DOHH2 (cell line): ENCODE data around the gene CD200.

ENCODE experiments used
- EZH2phosphoT487 ChIP-seq: fragments of 200-600 bp; sonication (generic); IDR thresholded peaks from 2 replicates; pipeline ENCODE4 v1.6.1; 2017; ENCODE audit warnings: borderline replicate concordance, mild to moderate bottlenecking, antibody characterized with exemption, low read length, moderate library complexity, mixed read lengths
- TF ChIP-seq, protein P1 (sequence below): fragments of 200-600 bp; sonication (generic); IDR thresholded peaks from one replicate; pipeline ENCODE4 v1.5.1; 2014; ENCODE audit warnings: antibody characterized with exemption, mild to moderate bottlenecking, low read depth, low read length; ENCODE audit not compliant: poor library complexity, severe bottlenecking

DNA sequence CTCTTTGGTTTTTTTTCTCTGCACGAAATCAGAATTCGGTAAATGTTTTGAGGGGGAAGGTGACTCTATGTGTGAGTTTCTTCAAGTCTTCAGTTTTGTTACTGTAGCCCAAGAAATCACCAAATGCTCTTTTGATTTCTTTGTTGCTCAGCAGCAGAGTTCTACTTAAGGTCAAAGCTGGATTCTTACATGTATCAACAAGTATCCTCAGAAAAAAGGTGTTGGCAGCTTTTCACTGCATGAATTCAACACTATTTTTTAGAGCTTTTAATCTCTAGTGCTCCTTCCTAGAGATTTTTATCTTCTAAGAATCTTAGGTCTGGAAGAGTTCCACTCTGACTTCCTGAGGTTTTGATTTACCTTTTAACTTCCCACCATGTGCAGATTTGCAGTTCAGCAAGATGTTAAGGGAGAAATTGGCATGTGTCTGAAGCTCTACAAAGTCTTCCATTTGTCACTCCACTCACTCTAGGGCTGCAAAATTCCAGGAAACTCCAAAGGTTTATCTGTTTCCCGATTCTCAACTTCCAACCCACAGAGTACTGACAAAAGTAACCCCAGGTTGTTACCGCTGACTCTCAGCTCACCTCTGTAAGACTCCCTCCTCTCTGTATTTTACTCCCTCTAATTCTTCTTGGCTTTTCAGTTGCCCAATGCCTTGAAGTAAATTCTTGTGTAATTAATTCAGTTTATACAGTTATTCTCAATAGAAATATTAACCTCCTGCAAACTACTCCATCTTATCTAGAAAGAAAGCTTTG lies 13.3 kb upstream of the CD200 start:
- TF ChIP-seq, protein P1, sequence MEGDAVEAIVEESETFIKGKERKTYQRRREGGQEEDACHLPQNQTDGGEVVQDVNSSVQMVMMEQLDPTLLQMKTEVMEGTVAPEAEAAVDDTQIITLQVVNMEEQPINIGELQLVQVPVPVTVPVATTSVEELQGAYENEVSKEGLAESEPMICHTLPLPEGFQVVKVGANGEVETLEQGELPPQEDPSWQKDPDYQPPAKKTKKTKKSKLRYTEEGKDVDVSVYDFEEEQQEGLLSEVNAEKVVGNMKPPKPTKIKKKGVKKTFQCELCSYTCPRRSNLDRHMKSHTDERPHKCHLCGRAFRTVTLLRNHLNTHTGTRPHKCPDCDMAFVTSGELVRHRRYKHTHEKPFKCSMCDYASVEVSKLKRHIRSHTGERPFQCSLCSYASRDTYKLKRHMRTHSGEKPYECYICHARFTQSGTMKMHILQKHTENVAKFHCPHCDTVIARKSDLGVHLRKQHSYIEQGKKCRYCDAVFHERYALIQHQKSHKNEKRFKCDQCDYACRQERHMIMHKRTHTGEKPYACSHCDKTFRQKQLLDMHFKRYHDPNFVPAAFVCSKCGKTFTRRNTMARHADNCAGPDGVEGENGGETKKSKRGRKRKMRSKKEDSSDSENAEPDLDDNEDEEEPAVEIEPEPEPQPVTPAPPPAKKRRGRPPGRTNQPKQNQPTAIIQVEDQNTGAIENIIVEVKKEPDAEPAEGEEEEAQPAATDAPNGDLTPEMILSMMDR: no peak
- TF ChIP-seq EZH2phosphoT487: no peak
